Kidney epithelial cell (primary cell): ENCODE results near the gene SLC16A10. TPM values are rescaled to one million over a fixed set of nuclear protein-coding genes. Genes with fewer than 3 reads are reported as not detected.

Experiments used
- DNase-seq: peaks from one replicate; pipeline ENCODE4 v3.0.0-alpha.2; 2010; ENCODE audit warnings: low read depth
- H3K27me3 ChIP-seq: 2 replicates; pipeline ENCODE4 v1.6.0; 2011; ENCODE audit warnings: low read length; ENCODE audit not compliant: control insufficient read depth, insufficient read depth
- H3K36me3 ChIP-seq: 2 replicates; pipeline ENCODE4 v1.5.1; 2011; ENCODE audit warnings: low read length; ENCODE audit not compliant: control insufficient read depth, insufficient read depth
- H3K4me3 ChIP-seq: 2 replicates; pipeline ENCODE4 v1.5.1; 2011; ENCODE audit warnings: low read depth, mild to moderate bottlenecking, control low read depth, low read length
- total RNA-seq: library from RNA; depleted of rRNA; stranded (reverse); fragments of >200 nt; gene quantifications from 2 replicates; pipeline ENCODE4 v1.2.3, GENCODE V29; 2015
- TF ChIP-seq, protein P1 (sequence below): IDR thresholded peaks from 2 replicates; pipeline ENCODE4 v1.5.1; 2011; ENCODE audit warnings: mild to moderate bottlenecking, moderate library complexity, low read length, control low read depth, inconsistent platforms; ENCODE audit not compliant: insufficient read depth, poor library complexity, severe bottlenecking

SLC16A10 gene
- total RNA-seq, 1 donor from 2014 or later, result 1.0 TPM

GRCh38 chr6:111161650-111162049 is 74.3 kb downstream of the SLC16A10 start:
- Histone ChIP-seq H3K27me3 (no peaks in the 10 kb centered on the region), H3K4me3 (no peak overlapping the region)
- no peak for DNase-seq

GRCh38 chr6:111162504-111162903 is 75.2 kb downstream of the SLC16A10 start:
- Histone ChIP-seq H3K36me3 (no peaks in the 10 kb centered on the region), H3K4me3 (no peak overlapping the region), H3K27me3 (no peaks in the 10 kb centered on the region)
- no peak for DNase-seq
- TF ChIP-seq, protein P1, sequence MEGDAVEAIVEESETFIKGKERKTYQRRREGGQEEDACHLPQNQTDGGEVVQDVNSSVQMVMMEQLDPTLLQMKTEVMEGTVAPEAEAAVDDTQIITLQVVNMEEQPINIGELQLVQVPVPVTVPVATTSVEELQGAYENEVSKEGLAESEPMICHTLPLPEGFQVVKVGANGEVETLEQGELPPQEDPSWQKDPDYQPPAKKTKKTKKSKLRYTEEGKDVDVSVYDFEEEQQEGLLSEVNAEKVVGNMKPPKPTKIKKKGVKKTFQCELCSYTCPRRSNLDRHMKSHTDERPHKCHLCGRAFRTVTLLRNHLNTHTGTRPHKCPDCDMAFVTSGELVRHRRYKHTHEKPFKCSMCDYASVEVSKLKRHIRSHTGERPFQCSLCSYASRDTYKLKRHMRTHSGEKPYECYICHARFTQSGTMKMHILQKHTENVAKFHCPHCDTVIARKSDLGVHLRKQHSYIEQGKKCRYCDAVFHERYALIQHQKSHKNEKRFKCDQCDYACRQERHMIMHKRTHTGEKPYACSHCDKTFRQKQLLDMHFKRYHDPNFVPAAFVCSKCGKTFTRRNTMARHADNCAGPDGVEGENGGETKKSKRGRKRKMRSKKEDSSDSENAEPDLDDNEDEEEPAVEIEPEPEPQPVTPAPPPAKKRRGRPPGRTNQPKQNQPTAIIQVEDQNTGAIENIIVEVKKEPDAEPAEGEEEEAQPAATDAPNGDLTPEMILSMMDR, result no peak

More at GRCh38 chr6:111161650-111162049, 74.3 kb downstream of the SLC16A10 start:
- TF ChIP-seq, protein P1, result no peak
- no peaks in the 10 kb centered on the region for H3K36me3 ChIP-seq

DNA sequence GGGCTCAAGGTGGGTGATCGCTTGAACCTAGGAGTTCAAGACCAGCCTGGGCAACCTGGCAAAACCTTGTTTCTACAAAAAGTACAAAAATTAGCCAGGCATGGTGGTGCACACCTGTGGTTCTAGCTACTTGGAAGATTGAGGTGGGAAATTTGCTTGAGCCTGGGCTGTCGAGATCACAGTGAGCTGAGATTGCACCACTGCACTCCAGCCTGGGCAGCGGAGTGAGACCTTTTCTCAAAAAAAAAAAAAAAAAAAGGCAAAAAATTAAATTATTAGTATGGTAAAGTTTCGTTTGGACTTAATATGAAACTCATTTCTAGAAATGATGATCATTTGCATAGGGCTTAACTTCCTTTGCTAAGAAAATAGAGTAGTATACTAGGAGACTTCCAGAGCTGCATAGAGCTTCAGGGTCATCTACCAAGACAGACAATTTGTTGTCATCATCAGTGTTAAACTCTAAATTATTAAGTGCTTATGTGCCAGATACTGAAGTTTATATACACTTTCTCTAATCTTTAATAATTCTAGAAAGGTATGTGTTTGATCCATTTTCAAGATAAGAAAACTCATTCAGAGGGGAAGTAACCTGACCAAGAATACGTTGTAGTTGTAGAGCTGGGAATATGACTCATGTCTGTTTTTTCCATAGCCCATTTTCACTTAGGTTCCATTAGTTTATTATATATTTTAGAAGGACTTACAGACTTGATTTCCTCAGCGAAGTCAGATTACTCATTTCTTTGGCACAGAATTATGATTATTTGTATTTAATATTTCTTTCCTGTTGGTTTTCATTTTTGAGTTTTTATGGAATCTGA is 84.5 kb downstream of the SLC16A10 start:
- TF ChIP-seq, protein P1, result no peak
- Histone ChIP-seq H3K36me3 (no peaks in the 10 kb centered on the region), H3K27me3 (no peaks in the 10 kb centered on the region), H3K4me3 (no peak overlapping the region)
- no peak for DNase-seq

- Histone ChIP-seq H3K36me3 (no peaks in the 10 kb centered on the region), H3K4me3 (no peak overlapping the region), H3K27me3 (no peaks in the 10 kb centered on the region)
- TF ChIP-seq, protein P1, result no peak
- no peak for DNase-seq
These were observed 85.3 kb downstream of the SLC16A10 start for GRCh38 chr6:111172563-111172962.

GRCh38 chr6:111173341-111173740 is 86.0 kb downstream of the SLC16A10 start:
- DNase-seq, result no peak
- TF ChIP-seq, protein P1, result no peak
- no peak overlapping the region for H3K4me3 ChIP-seq
- no peaks in the 10 kb centered on the region for H3K36me3 ChIP-seq
- H3K27me3 ChIP-seq, result no peaks in the 10 kb centered on the region

- Histone ChIP-seq H3K4me3 (no peak overlapping the region), H3K36me3 (no peaks in the 10 kb centered on the region), H3K27me3 (no peaks in the 10 kb centered on the region)
- no peak for DNase-seq
- TF ChIP-seq, protein P1, result no peak
These were observed 86.6 kb downstream of the SLC16A10 start for GRCh38 chr6:111173946-111174345.
